Lung (tissue), 12 donors: ENCODE data around the gene MMP14. TPM values are rescaled to one million over a fixed set of nuclear protein-coding genes. Genes with fewer than 3 reads are reported as not detected.
"Not testable (repeated sequence)": the region's sequence is repeated elsewhere in the genome, so short reads cannot be mapped to it uniquely, and the experiment has no call there.

Source experiments
- ATAC-seq: fragments of 200-7000 bp; cut with Tn5 transposase; one replicate; pipeline ENCODE4 v1.9.1; 2020; ENCODE audit warnings: moderate number of reproducible peaks; ENCODE audit not compliant: insufficient read depth, low FRiP score
- DNase-seq, 3 donors: peaks; one replicate each; pipeline ENCODE4 v3.0.0-alpha.2; 2013 to 2017
- H3K27ac ChIP-seq, 2 donors: one replicate each; pipeline ENCODE4 v1.5.1; 2013; ENCODE audit warnings: mild to moderate bottlenecking in 2 of 2, moderate library complexity in 2 of 2, control low read depth in 1 of 2, inconsistent platforms in 1 of 2, low read depth in 1 of 2, low read length in 1 of 2
- H3K27me3 ChIP-seq, 3 donors: one replicate each; pipeline ENCODE4 v1.5.1; 2013; ENCODE audit warnings: low read length in 2 of 3; ENCODE audit not compliant: control insufficient read depth in 3 of 3, insufficient read depth in 3 of 3
- H3K36me3 ChIP-seq, 4 donors: one replicate each; pipeline ENCODE4 v1.5.1; 2013; ENCODE audit warnings: low read length in 4 of 4, mild to moderate bottlenecking in 1 of 4, moderate library complexity in 1 of 4; ENCODE audit not compliant: control insufficient read depth in 4 of 4, insufficient read depth in 4 of 4
- H3K4me1 ChIP-seq, 5 donors: one replicate each; pipeline ENCODE4 v1.5.1; 2013; ENCODE audit warnings: low read length in 5 of 5, mild to moderate bottlenecking in 2 of 5, moderate library complexity in 1 of 5; ENCODE audit not compliant: control insufficient read depth in 5 of 5, insufficient read depth in 5 of 5
- H3K4me3 ChIP-seq: one replicate; pipeline ENCODE4 v1.5.1; 2013; ENCODE audit warnings: mild to moderate bottlenecking, control low read depth, moderate library complexity
- H3K9ac ChIP-seq, 2 donors: one replicate each; pipeline ENCODE4 v1.5.1; 2013; ENCODE audit warnings: low read length in 2 of 2, control low read depth in 1 of 2; ENCODE audit not compliant: insufficient read depth in 1 of 2
- H3K9me3 ChIP-seq, 4 donors: one replicate each; pipeline ENCODE4 v1.5.1; 2013; ENCODE audit warnings: low read length in 3 of 4, mild to moderate bottlenecking in 1 of 4, moderate library complexity in 1 of 4; ENCODE audit not compliant: control insufficient read depth in 4 of 4, insufficient read depth in 3 of 4
- CTCF ChIP-seq: IDR thresholded peaks from 2 replicates; pipeline ENCODE4 v1.5.1; 2012; ENCODE audit warnings: mild to moderate bottlenecking; ENCODE audit errors: control extremely low read depth, extremely low read depth
- WGBS, 2 donors: extraction: QIAGEN DNeasy Blood & Tissue Kit; methylation state at CpG; one replicate each; pipeline ENCODE4 v1.1.7; 2013; 5-methylcytosine and 5-hydroxymethylcytosine counted together
- polyA plus RNA-seq, 2 donors: library from polyadenylated mRNA; stranded (reverse); fragments of 200-250 nt; gene quantifications; one replicate each; pipeline ENCODE4 v1.2.1, GENCODE V29; 2013
- total RNA-seq, 2 donors: library from RNA; depleted of rRNA in 1 of 2; stranded (reverse); fragments of >200 nt in 1 of 2; gene quantifications; one replicate each; pipeline ENCODE4 v1.2.1, GENCODE V29; 2014 to 2021
- donor health status: control.
- donor health status: control.
- donor health status: Bipolar disorder and iron deficiency.
- donor health status: healthy.
- donor health status: DM: yes; HTN: yes; CAD: no.

MMP14 gene
- total and polyA plus RNA-seq, 4 donors: 121 to 162 (median 135) TPM

GRCh38 chr14:22803687-22803974, 32.8 kb upstream of the MMP14 start:
- TF ChIP-seq CTCF: no peak
- Histone ChIP-seq H3K4me3 (no peak overlapping the region), H3K9ac (no peak overlapping the region), H3K27ac (peak overlapping the region in 1 of 2 donors; percentile 41), H3K9me3 (no peaks in the 10 kb centered on the region), H3K4me1 (peaks cover 0 to 2% (median 0%) of the 10 kb centered on the region in 5 donors), H3K27me3 (no peaks in the 10 kb centered on the region), H3K36me3 (no peaks in the 10 kb centered on the region)
- ATAC-seq (no peak), DNase-seq (no peak)
- 93 to 94% methylated on average over 3 of the region's 3 CpGs for WGBS, 2 donors

DNA sequence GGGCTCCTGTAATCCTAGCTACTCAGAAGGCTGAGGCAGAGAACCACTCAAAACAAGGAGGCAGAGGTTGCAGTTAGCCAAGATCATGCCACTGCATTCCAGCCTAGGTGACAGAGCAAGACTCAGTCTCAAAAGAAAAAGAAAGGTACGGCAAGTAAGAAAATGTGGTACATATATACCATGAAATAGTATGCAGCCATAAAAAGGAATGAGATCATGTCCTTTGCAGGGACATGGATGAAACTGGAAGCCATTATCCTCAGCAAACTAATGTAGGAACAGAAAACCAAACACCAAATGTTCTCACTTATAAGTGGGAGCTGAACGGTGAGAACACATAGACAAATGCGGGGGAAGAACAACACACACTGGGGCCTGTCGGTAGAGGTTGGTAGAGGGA, 31.1 kb upstream of the MMP14 start:
- WGBS, 2 donors: 89 to 95% methylated on average over 4 of the region's 4 CpGs
- not testable (repeated sequence) for H3K4me1 ChIP-seq, H3K9ac ChIP-seq, H3K27me3 ChIP-seq, H3K4me3 ChIP-seq, ATAC-seq, H3K9me3 ChIP-seq, H3K36me3 ChIP-seq, H3K27ac ChIP-seq, DNase-seq

DNA sequence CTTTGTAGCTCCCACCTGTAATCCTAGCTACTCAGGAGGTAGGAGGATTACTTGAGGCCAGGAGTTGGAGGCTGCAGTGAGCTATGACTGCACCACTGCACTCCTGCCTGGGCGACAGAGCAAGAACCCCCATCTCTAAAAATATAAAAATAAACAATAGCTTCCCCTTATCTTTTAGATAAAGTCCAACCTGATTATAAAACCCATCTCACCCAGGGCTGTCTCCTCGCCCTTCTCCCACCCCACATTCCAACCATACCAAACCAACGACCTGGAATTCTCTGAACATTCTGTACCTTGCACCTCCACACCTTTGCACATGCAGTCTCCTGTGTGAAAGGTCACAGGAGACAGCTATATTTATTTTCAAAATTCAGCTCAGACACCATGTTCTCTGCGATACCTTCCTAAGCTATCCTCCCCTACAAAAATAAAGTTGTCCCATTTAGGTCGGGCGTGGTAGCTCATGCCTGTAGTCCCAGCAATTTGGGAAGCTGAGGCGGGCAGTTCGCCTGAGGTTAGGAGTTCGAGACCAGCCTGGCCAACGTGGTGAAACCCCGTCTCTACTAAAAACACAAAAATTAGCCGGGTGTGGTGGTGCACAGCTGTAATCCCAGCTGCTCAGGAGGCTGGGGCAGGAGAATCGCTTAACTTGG, 28.8 kb upstream of the MMP14 start:
- Histone ChIP-seq H3K27me3 (no peaks in the 10 kb centered on the region), H3K36me3 (peaks cover 0 to 1% (median 0%) of the 10 kb centered on the region in 4 donors), H3K9me3 (no peaks in the 10 kb centered on the region), H3K4me1 (peaks cover 0 to 2% (median 0%) of the 10 kb centered on the region in 5 donors), H3K9ac (no peak overlapping the region), H3K4me3 (no peak overlapping the region), H3K27ac (no peak overlapping the region)
- 75 to 84% methylated on average over 13 of the region's 13 CpGs for WGBS, 2 donors
- ATAC-seq: no peak
- no peak for DNase-seq
- TF ChIP-seq CTCF: no peak

DNA sequence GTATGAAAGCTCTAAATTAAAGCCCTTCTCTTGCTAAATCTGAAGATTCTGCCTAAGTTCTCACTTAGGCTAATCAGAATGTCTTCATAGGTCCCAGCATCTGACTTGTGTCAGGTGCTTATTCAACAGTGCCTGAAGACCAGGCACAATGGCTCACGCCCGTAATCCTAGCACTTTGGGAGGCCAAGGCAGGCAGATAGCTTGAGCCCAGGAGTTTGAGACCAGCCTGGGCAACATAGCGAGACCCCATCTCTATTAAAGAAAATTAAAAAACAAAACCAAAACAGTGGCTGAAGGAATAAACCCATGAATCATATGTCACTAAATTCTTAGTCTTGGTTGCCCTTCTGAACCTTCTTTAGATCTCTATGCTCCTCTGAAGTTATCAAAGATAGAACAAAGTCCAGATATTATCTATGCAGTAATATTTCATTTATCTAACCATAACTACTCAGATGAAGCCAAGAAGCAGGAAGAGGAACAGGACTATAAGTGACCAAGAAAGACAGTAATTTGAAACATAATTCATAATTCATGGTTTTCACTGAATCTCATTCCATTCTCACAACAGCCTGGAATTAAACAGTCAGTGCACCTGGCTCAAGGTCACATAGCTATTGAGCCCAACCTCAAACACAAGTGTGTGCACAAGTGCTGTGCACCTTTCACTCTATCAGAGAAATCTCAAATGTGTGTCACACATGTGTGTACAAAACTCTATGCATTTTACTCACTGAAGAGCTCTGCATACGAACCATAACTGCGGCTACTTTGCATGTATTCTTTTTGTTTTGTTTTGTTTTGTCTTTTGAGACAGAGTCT, 27.8 kb upstream of the MMP14 start:
- 90 to 98% methylated on average over 5 of the region's 5 CpGs for WGBS, 2 donors
- no peak overlapping the region for H3K27ac ChIP-seq
- no peaks in the 10 kb centered on the region for H3K27me3 ChIP-seq
- DNase-seq (no peak), ATAC-seq (no peak)
- no peak overlapping the region for H3K4me3 ChIP-seq
- no peak overlapping the region for H3K9ac ChIP-seq
- TF ChIP-seq CTCF: no peak
- no peaks in the 10 kb centered on the region for H3K4me1 ChIP-seq
- H3K9me3 ChIP-seq: no peaks in the 10 kb centered on the region
- H3K36me3 ChIP-seq: peaks cover 0 to 1% (median 0%) of the 10 kb centered on the region in 4 donors
